ENCODE results near the gene HDDC3.

DNA sequence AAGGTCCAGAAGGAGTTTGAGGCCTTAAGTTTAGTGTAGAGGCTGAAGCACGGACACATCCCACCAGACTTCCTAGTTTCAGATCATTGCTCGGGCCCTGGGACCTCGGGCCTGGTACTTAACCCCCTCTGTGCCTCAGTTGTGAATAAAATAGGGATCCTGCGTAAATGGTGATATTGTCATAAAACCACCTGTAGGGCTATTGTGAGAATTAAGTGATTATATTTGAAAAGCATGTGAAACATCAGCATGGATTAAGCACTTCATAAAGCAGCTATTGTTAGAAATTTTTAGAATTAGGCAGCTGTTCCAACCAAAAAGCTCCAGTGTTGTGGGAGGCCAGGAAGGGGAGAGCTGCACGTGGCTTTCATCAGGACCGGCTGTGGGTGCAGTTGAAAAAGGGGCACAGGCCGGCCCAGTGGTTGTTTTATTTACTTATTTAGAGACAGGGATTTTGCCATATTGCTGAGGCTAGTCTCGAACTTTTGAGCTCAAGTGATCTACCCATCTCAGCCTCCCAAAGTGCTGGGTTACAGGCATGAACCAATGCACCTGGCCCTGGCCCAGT lies 26.8 kb upstream of the HDDC3 start:
- TF ChIP-seq, protein P1, sequence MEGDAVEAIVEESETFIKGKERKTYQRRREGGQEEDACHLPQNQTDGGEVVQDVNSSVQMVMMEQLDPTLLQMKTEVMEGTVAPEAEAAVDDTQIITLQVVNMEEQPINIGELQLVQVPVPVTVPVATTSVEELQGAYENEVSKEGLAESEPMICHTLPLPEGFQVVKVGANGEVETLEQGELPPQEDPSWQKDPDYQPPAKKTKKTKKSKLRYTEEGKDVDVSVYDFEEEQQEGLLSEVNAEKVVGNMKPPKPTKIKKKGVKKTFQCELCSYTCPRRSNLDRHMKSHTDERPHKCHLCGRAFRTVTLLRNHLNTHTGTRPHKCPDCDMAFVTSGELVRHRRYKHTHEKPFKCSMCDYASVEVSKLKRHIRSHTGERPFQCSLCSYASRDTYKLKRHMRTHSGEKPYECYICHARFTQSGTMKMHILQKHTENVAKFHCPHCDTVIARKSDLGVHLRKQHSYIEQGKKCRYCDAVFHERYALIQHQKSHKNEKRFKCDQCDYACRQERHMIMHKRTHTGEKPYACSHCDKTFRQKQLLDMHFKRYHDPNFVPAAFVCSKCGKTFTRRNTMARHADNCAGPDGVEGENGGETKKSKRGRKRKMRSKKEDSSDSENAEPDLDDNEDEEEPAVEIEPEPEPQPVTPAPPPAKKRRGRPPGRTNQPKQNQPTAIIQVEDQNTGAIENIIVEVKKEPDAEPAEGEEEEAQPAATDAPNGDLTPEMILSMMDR (IDR thresholded peaks at IDR 0.05; ENCODE audit: low read depth, low read length) = no peak
- TF ChIP-seq POLR2A (IDR thresholded peaks at IDR 0.05; ENCODE audit: extremely low read depth, insufficient read length) (no peak), MYC (IDR thresholded peaks at IDR 0.05; ENCODE audit: low read depth, low read length) (no peak)
- TF ChIP-seq, protein P2, sequence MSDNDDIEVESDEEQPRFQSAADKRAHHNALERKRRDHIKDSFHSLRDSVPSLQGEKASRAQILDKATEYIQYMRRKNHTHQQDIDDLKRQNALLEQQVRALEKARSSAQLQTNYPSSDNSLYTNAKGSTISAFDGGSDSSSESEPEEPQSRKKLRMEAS (IDR thresholded peaks at IDR 0.05; ENCODE audit: low read depth, low read length) = no peak
